IPS-11a (cell line): ENCODE measurements around the gene ICAM2.
A peak's percentile ranks its signal among the peaks of the same experiment; 100 is the strongest.
"Not testable (repeated sequence)": the region's sequence is repeated elsewhere in the genome, so short reads cannot be mapped to it uniquely, and the experiment has no call there.

Source experiments
- H3K4me3 ChIP-seq: one replicate; pipeline ENCODE4 v1.5.1; 2013; ENCODE audit warnings: low read depth, low read length, control low read depth

Gene ICAM2

DNA sequence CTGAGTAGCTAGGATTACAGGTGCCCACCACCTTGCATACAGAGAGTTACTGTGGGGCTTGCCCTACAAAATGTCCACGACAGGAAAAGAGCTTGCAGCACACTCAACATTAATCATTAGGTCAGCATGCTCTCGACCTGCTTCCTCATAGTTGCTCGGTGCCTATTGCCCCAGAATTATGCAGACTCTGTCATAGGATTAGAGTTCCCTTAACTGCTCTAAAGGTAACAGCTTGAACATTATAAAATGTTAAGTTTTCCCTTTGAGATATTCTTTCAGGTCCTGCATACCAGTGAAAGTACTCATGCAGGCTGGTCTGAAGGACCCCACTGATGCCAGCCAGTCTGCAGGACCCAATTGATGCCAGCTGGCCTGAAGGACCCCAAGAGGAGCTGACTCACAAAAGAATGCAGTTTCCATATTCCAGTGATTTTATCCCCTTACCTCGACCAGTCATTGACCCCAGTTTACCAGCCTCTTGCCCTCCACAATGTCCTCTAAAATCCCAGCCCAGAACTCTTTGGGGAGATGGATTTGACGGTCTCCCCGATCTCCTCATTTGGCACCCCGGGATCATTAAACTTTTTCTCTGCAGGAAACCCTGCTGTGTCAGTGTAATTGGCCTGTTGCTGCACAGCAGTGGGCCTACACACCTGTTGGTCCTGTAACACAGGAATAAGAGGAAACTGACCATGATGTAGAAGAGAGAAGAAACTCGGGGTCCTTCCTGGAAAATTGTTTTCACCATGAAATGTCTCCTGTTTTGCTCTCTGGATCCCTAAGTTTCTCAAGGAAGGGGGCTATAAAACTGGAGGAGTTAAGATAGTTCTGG lies 10.6 kb downstream of the ICAM2 start:
- no peak overlapping the region for H3K4me3 ChIP-seq

DNA sequence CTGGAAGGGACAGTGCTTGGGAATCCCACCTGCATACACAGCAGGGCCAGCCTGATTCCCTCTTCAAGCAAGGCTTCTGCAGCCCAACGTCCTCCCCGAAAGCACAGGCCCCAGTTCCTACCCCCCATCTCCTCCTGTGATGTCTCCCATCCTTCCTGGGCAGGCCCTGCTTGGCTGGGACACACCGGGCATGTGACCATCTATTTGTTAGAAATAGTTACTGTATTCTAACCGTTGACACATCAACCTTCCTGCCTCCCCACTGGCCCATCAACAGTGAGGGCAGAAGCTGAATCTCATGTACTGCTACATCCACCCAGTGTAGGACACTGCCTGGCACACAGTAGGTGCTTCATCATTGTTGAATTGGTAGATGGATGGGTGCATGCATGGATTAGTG lies 11.6 kb downstream of the ICAM2 start:
- H3K4me3 ChIP-seq, result no peak overlapping the region

DNA sequence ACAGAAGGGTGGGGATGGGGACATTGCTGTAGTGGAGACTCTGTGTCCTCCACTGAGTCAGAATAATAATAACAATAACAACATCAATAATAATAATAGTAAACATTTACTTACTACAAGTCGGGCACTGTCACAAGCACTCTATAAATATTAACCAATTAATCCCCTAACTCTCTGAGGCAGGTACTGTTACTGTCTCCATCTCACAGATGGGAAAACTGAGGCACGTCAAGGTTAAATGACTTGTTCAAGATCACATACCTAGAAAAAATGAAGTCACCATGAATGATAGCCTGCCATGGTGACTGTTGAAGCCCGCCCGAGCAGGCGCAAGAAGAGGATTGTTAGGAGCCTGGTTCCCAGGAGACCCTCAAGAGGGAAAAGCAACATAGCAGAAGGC lies 12.1 kb downstream of the ICAM2 start:
- H3K4me3 ChIP-seq, result no peak overlapping the region

DNA sequence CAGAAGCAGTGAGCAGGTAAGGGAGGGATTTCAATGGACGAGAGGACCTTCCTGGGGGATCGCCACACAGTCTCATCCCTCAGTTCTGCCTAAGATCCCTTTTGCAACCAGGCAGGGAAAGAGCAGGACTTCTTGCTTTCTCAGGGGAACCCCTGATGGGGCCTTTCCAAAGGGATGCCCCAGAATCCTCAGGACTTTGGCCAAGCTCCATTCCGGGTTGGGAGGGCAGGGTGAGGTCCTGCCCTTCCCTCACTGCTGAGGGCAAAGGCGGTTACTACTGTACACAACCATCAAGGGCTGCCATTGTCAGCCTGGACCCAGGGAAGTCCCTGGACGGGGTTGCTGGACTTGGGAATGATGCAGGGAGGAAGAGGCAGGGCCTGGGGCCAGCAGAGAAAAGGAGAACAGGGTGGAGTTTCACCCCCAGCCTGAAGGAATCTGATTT lies 12.6 kb downstream of the ICAM2 start:
- no peak overlapping the region for H3K4me3 ChIP-seq

DNA sequence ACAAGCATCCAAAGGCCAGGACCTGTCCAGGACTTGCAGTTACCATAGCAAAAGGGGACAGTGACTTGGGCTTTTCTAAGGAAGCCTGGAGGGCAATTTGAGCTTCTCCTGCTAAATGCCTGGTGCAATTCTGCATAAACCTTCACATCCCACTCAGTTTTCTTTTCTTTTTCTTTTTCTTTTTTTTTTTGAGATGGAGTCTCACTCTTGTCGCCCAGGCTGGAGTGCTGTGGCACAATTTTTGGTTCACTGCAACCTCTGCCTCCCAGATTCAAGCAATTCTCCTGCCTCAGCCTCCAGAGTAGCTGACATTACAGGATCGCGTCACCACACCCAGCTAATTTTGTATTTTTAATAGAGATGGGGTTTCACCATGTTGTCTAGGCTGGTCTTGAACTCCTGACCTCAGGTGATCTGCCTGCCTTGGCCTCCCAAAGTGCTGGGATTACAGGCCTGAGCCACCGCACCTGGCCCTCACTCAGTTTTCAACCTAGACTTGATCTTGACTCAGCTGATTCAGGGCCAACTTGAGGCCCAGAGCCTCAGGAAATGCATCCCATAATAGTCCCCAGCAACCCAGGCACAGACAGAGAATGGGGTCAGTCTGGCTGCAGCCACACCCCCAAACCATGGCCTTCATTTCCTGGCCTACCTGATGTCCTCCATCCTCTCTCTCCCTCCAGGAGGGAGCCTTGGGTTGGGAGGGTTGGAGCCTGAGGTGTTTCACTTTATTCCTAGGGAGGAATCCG lies 13.2 kb downstream of the ICAM2 start:
- H3K4me3 ChIP-seq, result not testable (repeated sequence)

DNA sequence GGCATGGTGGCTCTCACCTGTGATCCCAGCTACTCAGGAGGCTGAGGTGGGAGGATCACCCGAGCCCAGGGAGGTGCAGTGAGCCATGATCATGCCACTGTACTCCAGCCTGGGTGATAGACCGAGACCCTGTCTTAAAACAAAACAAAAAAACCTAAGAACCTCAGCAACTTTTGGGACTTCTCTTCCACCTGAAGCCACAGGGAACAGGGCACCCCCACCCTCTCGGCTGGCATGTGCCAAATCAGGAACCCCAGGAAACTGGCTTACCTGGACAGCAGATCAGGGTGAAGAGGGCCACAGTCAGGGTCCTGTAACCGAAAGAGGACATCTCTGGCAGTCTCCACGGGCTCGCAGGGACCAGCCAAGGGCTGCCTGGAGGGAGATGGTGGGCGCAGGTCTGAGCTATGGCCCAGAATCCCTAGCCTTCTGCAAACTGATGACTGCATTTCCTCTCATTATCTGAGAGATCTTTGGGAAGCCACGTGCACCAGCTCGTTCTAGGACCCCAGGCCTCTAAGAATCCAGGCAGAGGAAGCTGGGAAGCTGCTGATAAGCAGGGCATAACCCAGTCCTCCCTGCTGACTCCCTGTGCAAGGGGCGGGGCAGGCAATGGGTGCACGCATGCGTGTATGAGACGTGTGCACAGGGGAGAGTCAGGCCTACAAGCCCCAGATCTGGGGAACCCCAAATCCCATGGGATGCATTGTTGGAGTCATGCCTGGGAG lies 13.9 kb downstream of the ICAM2 start:
- H3K4me3 ChIP-seq, result no peak overlapping the region

DNA sequence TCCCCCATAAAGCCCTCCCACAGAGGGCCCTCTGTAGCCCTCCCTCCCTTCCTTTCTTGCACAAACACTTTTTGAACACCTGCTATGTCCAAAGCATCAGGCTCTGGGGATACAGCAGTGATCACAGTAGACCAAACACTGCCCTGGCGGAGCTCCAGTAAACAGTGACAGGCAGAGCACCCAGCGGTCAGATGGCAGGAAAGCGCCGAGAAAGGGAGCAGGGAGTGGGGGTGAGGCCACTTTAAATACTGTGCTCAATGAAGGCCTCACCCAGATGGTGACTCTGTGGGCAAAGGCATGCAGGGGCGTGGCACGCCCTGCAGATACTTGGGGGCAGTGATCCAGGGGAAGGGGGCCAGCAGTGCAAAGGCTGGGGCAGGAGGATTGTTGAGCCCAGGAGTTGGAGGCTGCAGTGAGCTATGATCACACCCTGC lies 14.7 kb downstream of the ICAM2 start:
- no peak overlapping the region for H3K4me3 ChIP-seq

DNA sequence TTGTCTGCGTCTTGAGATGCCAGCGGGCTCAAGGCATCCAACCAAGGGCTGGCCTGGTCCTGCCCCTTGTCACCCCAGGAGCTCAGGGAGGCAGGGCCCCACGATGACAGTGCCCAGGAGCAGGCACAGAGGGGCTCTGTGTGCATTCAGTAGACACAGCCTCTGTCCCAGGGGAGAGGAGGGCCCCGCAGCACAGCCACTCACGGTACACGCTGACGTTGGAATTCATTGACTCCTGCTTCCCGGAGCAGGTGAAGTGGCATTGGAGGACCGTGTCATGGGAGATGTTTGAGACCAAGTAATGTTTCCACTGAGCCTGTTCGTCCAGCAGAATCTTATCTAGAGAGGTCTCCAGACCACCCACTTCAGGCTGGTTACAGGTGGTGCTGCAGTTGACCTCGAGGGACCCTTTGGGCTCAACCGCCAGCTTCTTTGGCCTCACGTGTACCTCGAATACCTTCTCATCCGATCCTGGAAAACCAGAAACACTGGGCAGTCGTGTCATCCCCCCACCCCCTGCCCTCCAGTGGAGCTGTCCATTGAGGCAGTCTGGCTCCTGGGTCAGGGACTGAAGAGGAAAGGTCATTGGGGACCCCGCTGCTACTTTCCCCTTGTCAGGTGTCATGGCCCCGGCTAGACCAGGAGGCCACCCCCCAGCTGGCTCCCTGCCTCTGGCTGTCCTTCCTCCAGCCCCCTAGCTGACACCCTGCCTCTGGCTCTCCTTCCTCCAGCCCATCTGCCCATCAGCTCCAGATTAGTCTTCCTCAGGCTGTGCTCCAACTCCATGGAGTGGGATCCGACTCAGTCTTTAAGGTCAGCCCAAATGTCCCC lies 15.3 kb downstream of the ICAM2 start:
- H3K4me3 ChIP-seq, result no peak overlapping the region

DNA sequence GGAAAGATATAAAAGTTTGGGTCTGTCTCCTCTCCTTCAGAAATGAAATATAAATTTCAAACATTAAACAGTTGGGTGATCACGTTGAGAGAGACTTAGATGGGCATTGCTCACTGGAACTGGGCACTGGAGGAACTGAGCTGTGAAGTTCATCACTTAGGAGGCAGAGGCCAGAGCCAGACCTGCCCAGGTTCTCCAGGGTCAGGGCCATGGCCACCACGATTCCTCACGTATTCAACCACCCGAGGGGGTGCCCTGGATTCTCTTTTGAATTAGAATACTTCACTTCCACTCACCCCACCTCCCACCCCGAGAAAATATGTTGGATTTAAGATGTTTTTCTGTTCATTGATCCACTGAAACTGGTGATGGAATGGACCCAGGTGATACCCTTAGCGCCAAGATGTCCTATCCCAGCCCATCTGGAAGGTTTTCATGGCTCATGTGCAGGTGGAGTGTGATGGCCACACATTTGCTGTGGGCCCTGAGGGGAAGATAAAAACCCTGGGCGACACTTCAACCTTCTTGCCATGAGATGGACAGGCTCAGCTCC lies 16.1 kb downstream of the ICAM2 start:
- H3K4me3 ChIP-seq, result no peak overlapping the region

DNA sequence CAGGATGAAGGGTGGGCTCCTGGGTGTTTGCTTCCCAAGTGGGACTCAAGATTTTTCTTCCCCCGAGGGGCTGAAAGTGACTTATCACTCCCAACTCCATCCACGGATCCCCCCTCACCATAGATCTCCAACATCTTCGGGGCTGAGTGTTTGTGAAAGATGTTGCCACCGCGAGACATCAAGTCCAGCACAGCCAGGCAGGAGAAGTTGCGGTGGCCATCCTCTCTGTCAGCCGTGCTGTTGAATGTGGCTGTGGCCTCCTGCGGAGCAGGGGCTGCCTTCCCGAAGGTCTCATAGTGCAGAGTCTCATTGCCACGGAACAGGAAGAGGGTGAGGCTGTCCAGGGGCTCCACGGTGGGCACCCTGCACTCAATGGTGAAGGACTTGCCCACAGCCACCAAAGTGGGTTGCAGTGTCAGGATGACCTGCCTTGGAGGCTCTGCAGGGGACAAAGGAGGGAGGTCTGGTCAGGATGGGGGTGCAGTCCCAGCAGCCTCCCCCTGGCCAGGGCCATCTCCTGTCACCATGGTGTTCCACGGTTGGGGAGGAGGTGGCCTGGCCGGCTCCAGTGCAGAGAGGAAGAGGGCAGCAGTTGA lies 16.8 kb downstream of the ICAM2 start:
- no peak overlapping the region for H3K4me3 ChIP-seq

DNA sequence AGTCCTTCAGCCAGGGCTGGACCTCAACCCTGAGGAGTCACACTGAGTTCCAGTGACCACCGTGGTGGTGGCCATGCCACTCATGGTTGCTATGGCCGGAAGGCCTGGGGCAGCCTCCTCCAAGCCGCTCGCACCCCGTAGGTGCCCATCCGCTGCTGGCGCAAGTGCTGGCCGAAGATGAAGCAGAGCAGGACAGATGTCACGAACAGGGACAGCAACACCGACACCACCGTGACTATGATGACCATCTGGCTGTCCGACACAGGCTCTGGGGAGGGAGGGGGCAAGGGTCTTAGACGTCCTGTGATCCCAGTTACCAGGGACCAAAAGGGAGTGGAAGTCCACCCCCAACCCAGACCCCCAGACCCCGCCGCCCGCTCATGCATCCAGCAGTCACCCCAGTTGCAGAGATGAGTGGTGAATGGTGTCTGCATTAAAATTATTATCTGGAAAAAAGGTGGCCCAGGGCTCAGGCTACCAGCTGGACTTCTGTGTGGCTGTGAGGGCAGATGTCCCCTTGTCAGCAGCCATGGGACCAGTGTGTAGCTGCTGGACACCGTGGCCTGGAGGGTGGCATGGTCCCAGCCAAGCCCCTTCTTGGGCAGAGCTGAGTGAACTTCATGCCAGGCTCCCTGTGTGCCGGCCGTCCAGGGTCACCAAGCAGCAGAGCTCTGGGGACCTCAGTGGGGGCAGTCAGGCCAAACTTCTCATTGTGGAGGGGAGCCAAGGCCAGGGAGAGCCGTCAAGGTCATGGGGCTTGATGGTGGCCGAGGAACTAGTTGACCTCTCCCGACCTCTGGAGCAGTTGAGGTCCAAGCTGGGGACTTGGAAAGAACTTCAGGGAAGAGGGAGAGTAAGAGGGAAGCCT lies 17.5 kb downstream of the ICAM2 start:
- no peak overlapping the region for H3K4me3 ChIP-seq

DNA sequence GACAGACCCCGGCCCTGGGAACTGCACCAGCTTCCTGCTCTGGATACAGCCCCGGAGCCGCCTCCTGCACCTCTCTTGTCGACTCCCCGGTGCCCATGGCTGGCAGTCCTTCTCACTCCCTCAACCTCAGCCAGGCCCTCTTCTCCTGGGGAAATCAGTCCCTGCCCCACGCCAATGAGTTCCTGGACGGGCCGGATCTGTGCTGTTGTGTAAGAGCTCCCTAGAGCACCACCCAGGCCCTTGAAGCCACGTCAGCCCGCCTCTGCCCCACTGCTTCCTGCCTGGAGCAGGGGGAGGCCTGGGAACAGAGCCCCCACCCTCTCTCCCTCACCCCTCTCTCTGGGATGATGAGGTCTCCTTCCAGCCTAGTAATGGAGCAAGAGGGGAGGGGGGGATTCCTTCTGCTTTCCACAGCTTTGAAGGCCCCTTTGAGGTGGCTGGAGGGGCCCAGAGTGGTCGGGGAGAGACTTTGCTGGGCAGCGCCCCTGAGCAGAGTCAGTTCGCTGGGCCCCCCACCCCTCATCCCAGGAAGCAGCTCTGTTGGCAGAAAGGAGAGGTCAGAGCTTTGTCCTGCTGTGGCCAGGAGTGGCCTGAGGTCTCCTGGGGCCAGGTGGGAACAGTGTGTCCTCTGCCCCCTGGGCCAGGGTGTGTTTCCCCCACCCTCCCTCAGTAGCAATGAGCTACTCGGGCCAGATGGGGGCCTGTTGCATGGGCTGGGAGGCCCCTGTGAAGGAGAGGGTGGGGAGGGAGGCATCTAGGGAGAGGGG lies 18.5 kb downstream of the ICAM2 start:
- H3K4me3 ChIP-seq, result no peak overlapping the region

DNA sequence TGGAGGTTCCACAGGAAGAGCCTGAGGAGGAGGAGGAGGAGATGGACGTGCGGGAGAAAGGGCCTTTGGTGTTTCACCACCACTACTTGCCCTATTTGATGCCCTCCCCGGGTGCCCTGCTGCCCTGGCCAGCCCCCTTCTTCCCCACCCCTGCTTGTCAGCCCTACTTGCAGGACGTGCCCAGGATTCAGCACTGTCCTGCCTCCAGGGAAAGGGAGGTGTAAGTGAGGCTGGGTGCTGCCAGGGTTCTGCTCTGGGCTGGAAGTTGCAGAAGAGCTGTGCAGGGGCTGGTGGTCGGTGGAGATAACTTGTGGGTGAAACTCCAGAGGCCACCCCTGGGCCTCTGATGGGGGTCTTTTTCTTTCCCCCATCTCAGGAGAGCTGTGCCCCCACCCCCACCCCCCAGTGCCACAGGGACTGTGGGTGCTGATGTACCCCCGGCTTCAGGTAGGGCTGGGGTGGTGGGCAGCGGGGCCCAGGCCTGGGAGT lies 19.3 kb downstream of the ICAM2 start:
- no peak overlapping the region for H3K4me3 ChIP-seq

DNA sequence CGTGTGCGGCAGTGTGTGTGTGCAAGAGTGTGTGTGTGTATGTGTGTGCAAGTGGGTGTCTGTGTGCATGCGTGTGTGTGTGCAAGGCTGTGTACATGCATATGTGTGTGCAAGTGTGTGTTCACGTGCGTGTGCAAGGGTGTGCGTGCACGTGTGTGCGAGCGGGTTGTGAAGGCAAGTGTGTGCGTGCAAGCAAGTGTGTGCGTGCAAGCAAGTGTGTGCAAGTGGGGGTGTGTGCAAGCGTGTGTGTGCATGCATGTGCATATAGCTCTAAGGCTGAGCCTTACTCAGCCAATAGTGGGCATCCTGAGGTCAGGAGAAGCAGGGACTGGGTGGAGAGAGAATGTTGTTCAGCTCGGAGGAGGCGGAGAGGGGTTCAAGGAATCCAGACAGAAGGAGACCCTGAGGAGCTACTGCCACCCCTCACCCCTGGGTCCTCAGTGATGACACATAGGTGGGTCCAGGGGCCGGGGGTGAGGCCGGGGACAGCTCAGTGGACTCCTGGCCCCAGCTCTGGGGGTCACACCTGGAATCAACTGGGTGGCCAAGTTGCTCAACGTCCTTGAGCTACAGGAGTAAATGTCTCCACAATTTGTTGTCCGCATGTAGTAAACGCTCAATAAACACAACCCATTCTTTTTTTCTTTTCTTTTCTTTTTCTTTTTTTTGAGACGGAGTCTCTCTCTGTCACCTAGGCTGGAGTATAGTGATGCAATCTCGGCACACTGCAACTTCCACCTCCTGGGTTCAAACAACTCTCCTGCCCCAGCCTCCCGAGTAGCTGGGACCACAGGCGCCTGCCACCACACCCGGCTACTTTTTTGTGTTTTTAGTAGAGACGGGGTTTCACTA lies 20.5 kb downstream of the ICAM2 start:
- no peak overlapping the region for H3K4me3 ChIP-seq

DNA sequence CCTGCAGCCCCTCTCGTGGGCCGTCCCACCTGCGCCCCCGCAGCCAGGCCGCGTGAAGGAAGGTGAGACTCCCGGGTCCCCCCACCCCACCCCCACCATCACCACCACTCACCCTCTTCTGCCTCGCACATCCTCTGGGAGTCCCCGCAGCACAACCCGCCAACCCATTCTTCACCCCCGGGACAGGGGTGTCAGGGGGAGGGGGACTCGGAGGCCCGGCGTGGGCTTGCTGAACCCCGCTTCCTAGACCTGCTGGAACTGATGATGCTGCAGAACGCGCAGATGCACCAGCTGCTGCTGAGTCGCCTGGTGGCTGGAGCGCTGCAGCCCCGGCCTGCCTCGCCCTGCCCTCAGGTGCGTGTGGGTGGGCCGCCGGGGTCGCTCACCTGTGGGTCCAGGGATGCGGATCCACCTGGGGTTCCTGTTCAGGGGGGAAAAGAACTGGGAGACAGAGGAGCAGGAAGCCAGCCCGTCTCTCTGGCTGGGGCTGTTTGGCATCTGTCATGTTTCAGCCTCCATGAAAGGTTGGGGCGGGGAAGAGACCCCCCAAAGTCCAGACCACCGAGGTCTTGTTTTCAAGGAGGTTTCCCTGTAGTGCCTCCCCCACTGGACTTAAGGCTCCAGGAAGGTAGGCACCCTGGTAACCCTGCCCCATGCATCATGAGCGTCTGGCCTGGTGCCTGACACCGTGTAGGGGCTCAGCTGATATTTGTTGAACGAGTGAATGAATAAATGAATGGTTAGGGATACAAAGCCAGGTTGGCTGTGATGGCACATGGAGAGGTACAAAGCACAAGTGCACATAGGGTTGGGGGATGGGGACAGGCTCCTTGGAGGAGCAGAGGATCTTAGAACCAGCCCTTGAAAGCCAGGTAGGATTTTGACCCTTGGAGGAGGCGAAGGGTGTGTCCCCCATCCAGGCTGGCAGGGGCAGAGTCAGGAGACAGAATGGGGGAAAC lies 21.4 kb downstream of the ICAM2 start:
- peak overlapping the region; percentile 75 for H3K4me3 ChIP-seq

DNA sequence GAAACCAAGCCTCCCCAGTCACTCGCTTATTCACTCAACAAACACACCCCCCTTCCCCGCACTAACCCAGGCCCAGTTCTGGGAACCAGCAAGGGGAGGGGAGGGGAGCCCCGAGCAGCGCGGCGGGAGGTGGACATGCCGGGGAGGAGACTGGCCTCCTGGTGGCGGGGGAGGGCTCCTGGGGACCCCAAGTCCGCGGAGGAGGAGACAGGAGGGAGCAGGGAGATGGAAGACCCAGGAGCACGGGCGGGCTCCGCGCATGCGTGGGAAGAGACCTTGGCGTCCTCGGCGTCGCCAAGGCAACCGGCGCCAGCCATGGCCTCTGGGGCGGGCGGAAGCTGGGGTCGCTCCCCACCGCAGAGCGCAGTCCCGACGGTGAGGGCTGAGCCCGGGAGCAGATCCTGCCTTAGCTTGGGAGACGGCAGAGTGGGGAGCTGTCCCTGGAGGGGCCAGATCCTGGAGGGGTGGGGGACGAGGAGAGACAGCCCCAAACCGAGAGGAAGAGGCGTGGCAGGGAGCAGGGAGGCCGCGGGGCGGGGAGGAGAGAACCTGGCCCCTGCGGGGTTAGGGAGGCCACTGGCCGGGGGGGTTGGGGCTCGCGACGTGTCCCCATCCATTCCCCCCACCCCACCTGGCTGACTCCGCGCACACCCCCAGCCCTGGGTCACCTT lies 22.2 kb downstream of the ICAM2 start, which contains the start of gene PRR29:
Gene PRR29, plus strand, starts transcription at position 302 of the 671 bp plus-strand sequence. Its CDS starts 14 bp downstream, at position 316.
- H3K4me3 ChIP-seq, result peak within 1 kb of the TSS; percentile 75
